Measurements from ENCODE around the gene MSI2. TPM values are rescaled to one million over a fixed set of nuclear protein-coding genes. Genes with fewer than 3 reads are reported as not detected.
A peak's percentile ranks its signal among the peaks of the same experiment; 100 is the strongest.

Gene MSI2
- total RNA-seq, 1 donor from 2014 or later: 144 TPM

- Mint-ChIP-seq H3K36me3 (peaks cover 8% of the 10 kb centered on the region), H3K9me3 (no peaks in the 10 kb centered on the region), H3K27ac (no peak overlapping the region), H3K4me1 (peaks cover 46% of the 10 kb centered on the region), H3K27me3 (ENCODE audit: low read depth) (no peaks in the 10 kb centered on the region), H3K4me3 (no peak overlapping the region)
- TF ChIP-seq, protein P1, sequence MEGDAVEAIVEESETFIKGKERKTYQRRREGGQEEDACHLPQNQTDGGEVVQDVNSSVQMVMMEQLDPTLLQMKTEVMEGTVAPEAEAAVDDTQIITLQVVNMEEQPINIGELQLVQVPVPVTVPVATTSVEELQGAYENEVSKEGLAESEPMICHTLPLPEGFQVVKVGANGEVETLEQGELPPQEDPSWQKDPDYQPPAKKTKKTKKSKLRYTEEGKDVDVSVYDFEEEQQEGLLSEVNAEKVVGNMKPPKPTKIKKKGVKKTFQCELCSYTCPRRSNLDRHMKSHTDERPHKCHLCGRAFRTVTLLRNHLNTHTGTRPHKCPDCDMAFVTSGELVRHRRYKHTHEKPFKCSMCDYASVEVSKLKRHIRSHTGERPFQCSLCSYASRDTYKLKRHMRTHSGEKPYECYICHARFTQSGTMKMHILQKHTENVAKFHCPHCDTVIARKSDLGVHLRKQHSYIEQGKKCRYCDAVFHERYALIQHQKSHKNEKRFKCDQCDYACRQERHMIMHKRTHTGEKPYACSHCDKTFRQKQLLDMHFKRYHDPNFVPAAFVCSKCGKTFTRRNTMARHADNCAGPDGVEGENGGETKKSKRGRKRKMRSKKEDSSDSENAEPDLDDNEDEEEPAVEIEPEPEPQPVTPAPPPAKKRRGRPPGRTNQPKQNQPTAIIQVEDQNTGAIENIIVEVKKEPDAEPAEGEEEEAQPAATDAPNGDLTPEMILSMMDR (IDR thresholded peaks at IDR 0.05; ENCODE audit: unreplicated experiment): no peak
- no peak for DNase-seq (ENCODE audit: low spot score in 2 of 2, unreplicated experiment in 2 of 2)
Measured at GRCh38 chr17:57665128-57665527, 408.8 kb downstream of the MSI2 start.

DNA sequence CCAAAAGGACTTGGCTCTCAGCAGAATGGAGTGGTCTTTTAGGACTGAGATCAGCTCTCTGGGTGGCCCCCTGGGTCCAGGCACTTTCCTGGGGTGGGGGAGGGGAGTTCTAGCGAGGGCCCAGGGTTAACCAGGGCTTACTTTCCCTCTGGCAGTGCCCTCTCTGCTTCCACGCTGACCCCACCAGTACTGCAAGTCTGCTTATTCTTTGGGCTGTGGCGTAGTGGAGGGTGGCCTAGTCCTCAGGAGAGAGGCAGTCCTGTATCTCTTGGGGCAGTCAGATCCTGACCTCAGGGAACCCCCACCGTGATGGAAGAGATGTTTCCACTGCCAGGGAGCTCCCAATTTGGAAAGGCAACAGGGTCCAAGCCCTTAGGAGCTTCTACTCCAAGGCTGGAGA lies 409.4 kb downstream of the MSI2 start:
- H3K9me3 Mint-ChIP-seq: no peaks in the 10 kb centered on the region
- DNase-seq (ENCODE audit: low spot score in 2 of 2, unreplicated experiment in 2 of 2): no peak
- no peak overlapping the region for H3K4me3 Mint-ChIP-seq
- H3K4me1 Mint-ChIP-seq: peaks cover 50% of the 10 kb centered on the region
- no peak overlapping the region for H3K27ac Mint-ChIP-seq
- H3K27me3 Mint-ChIP-seq (ENCODE audit: low read depth): no peaks in the 10 kb centered on the region
- H3K36me3 Mint-ChIP-seq: peaks cover 3% of the 10 kb centered on the region
- TF ChIP-seq, protein P1 (IDR thresholded peaks at IDR 0.05; ENCODE audit: unreplicated experiment): no peak

DNA sequence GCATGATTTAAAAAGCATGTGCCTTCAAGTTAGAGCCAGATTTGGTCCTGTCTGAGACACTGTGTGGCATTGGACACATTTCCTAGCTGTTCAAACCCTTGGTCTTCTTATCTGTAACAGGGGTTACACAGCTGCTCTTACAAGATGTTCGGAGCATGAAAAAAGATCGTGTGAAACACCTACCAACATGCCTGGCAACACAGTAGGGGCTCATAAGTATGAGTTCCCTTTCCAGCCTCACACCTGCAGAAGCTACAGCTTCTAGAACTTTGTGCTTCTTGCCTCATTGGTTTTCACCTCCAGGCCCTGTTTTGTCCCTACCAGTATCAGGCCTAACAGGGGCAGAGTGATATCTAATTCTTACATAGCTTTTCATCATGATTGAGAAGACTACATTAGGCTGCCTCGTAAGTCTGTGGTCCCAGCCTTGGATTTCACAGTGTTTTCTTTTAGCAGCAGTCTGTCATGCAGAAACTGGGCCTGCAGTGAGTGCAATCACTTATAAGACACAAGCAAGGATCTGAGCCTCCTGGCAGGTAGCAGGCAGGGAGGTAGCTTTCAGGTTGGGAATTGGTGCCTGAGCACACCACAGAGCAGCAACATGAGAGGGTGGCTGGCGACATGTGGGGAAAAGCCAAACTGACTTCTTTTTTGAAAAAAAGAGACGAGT lies 410.0 kb downstream of the MSI2 start:
- Mint-ChIP-seq H3K4me1 (peaks cover 56% of the 10 kb centered on the region), H3K4me3 (no peak overlapping the region), H3K27me3 (ENCODE audit: low read depth) (no peaks in the 10 kb centered on the region), H3K9me3 (no peaks in the 10 kb centered on the region), H3K27ac (peak overlapping the region; percentile 17), H3K36me3 (peaks cover 3% of the 10 kb centered on the region)
- no peak for DNase-seq (ENCODE audit: low spot score in 2 of 2, unreplicated experiment in 2 of 2)
- TF ChIP-seq, protein P1 (IDR thresholded peaks at IDR 0.05; ENCODE audit: unreplicated experiment): no peak

DNA sequence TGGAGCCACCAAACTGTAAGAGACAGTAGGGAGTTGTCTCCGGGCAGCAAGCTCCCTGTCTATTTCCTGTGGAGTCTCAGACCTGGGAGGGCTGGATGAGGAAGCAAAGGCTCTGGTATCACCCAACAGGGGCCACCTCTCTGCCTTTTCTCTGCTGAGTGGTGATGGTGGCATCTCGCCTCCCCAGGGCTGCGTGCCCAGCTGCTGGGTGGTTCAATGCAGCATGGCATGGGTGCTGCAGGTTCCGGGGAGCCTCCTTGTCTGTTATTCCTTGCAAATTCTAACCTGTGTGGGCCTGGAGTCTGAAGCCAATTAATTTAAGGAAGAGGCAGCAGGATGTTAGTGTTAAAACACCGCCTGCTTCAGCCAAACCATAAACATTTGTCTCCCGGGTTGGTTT lies 410.6 kb downstream of the MSI2 start:
- peaks cover 3% of the 10 kb centered on the region for H3K36me3 Mint-ChIP-seq
- H3K4me3 Mint-ChIP-seq: no peak overlapping the region
- no peak for DNase-seq (ENCODE audit: low spot score in 2 of 2, unreplicated experiment in 2 of 2)
- no peaks in the 10 kb centered on the region for H3K9me3 Mint-ChIP-seq
- TF ChIP-seq, protein P1 (IDR thresholded peaks at IDR 0.05; ENCODE audit: unreplicated experiment): no peak
- H3K4me1 Mint-ChIP-seq: peaks cover 58% of the 10 kb centered on the region
- H3K27me3 Mint-ChIP-seq (ENCODE audit: low read depth): no peaks in the 10 kb centered on the region
- H3K27ac Mint-ChIP-seq: peak overlapping the region; percentile 17

- DNase-seq (ENCODE audit: low spot score in 2 of 2, unreplicated experiment in 2 of 2): peak in 1 of 2 experiments; percentile 28
- no peak overlapping the region for H3K4me3 Mint-ChIP-seq
- no peaks in the 10 kb centered on the region for H3K27me3 Mint-ChIP-seq (ENCODE audit: low read depth)
- TF ChIP-seq, protein P1 (IDR thresholded peaks at IDR 0.05; ENCODE audit: unreplicated experiment): no peak
- H3K27ac Mint-ChIP-seq: peak overlapping the region; percentile 25
- peaks cover 3% of the 10 kb centered on the region for H3K36me3 Mint-ChIP-seq
- peaks cover 61% of the 10 kb centered on the region for H3K4me1 Mint-ChIP-seq
- no peaks in the 10 kb centered on the region for H3K9me3 Mint-ChIP-seq
Measured at GRCh38 chr17:57667461-57667923, 411.2 kb downstream of the MSI2 start.

Data from mesothelial cell of epicardium (in vitro differentiated cells).